GM21825 (cell line): ENCODE results near the gene P2RY6.

ENCODE experiments used
- ATAC-seq: cut with Tn5 transposase; IDR thresholded peaks from one replicate; pipeline ENCODE4 v1.9.1; 2021; ENCODE audit warnings: mild to moderate bottlenecking, moderate library complexity; ENCODE audit not compliant: unreplicated experiment

The P2RY6 gene

DNA sequence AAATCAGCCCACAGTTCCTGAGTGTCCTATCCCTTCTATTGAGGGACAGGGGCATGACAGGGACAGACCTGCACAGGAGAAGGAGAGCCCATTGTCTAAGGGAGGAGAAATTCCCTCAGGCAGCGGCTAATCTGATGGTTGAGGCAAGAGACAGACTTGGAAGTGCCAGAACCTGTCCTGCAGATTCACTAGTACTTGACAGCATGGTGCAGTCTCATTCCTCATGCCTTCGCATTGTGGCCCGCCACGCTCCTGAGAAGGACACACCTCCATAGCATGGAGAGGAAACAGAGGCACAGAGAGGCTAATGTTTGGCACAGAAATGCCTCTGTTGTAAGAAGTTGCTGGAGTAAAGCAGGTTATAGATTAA lies 3.2 kb downstream of the P2RY6 start:
- ATAC-seq, result no peak

GRCh38 chr11:73277467-73277866 lies 5.3 kb downstream of the P2RY6 start:
- no peak for ATAC-seq

- no peak for ATAC-seq
Observed at GRCh38 chr11:73280626-73281025, 8.5 kb downstream of the P2RY6 start.

DNA sequence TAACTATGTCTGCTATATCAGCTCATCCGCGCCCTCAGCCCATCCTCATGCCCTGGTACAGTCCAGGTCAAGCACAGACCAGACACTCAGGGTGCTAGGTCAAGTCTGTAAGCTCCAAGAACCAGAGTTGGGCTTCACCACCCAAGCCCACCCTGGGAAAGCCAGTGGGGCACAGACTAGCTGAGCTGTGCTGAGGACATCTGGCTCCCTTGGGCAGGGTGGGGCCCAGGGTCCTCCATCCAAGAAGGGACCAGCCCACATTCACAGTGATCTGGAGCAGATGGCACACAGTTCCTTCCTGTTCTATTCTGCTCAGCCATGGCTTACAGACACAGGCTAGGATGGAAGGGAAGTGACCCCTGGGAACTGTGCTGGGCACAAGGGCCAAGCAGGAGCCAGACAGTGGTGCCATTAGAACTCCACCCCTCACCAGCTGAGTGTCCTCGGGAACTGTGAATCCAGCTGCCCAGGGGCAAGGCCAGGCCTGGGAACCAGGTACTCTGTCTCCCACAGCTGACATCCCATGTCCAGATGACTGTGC lies 9.1 kb downstream of the P2RY6 start:
- no peak for ATAC-seq

DNA sequence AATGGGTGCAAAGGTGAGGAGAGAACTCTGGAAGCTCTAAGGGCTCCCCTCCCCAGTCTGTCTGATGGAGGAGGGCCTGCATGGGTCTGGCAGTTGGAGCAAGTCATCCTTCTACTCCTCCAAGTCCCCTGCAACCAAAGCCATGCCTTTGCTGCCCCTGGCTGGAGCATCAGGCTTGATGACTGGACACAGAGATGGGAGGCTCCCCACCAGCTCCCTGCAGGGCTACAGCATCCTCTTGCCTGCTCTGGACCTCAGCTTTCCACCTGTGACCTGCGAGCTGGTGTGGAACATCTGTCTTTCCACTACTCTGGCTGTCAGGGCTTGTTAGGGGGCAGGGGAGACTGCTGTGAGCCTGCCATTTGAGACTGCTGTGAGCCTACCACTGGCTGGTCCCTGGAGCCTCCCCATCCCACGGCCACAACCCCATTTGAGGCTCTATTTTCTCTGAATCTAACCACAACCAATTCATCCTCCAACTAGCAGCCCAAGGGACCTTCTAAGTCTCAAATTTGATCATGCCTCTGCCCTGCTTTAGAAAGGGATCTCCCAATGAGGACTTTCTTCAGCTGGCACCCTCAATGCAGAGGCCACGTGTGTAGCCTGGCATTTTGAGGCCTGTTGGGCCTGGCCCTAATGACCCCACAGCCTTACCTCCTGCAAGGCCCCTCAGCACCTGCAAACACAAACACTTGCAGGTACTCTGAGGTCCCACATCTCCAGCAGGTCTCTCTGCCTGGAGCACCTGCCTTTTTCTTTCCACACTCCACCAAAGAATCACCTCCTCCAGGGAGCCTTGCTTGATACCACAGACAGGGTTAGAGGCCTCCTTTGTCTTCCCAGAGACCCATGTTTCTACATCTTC lies 9.9 kb downstream of the P2RY6 start:
- ATAC-seq, result no peak

DNA sequence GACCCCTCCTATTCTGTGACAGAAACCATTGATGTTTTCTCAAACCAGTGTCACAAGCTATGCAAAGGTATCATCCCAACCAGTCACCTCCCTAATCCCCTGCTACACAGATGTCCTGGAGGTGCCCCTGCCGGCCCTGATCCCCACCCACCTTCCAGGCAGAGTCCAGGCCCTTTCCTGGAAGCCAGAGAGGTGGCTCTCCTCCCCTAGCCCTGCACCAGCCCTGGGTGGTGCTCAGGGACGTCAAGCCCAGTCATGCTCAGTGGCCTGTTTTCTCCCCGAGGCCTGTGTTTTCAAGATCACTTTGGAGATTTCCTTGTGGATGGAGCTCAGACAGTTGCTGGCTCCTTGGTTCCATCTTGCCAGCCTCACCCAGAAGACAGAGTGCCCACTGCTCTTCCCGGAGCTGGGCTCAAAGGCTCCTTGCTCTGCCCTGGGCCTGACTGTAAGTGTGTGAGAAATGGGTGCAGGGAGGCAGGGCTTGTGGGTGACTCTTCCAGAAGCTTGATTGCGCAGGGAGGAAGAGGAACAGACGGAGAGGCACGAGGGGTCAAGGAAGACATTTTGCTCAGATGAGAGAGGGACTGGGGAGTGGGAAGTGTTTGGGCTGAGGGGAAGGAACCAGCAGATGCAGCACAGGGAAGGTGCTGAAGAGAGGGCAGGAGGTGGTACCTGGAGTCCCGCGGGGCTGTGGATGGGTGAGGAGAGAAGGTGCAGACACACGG lies 11.3 kb downstream of the P2RY6 start:
- no peak for ATAC-seq

- ATAC-seq, result no peak
Observed at GRCh38 chr11:73284106-73284505, 12.0 kb downstream of the P2RY6 start.

GRCh38 chr11:73285721-73286120 lies 13.6 kb downstream of the P2RY6 start:
- no peak for ATAC-seq

GRCh38 chr11:73286240-73286810 lies 14.2 kb downstream of the P2RY6 start:
- no peak for ATAC-seq

GRCh38 chr11:73287400-73288101 lies 15.4 kb downstream of the P2RY6 start:
- no peak for ATAC-seq

- ATAC-seq, result peak; percentile 13
Observed at GRCh38 chr11:73288192-73288872, 16.2 kb downstream of the P2RY6 start.

GRCh38 chr11:73288873-73289707 lies 17.0 kb downstream of the P2RY6 start:
- ATAC-seq, result peak; percentile 70

DNA sequence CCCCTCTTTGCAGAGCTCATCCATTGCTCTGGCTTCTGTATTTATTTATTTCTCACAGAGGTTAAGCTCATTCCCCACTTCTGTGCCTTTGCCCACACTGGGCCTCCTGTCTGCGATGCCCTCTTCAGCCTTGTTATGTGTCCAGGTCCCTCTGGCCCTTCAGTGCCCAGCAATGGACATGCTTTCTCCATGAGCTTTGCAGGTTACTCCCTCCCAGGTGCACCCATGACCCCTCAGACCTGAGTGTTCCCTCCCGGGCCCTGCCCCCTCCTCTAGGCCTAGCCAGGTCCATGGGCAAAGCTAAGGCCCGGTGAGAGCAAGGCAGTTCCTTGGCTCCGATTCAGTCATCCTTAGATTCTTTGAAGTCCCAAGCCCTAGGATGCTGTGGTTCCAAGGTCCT lies 18.4 kb downstream of the P2RY6 start:
- ATAC-seq, result no peak

- ATAC-seq, result no peak
Observed at GRCh38 chr11:73291196-73291595, 19.1 kb downstream of the P2RY6 start.

DNA sequence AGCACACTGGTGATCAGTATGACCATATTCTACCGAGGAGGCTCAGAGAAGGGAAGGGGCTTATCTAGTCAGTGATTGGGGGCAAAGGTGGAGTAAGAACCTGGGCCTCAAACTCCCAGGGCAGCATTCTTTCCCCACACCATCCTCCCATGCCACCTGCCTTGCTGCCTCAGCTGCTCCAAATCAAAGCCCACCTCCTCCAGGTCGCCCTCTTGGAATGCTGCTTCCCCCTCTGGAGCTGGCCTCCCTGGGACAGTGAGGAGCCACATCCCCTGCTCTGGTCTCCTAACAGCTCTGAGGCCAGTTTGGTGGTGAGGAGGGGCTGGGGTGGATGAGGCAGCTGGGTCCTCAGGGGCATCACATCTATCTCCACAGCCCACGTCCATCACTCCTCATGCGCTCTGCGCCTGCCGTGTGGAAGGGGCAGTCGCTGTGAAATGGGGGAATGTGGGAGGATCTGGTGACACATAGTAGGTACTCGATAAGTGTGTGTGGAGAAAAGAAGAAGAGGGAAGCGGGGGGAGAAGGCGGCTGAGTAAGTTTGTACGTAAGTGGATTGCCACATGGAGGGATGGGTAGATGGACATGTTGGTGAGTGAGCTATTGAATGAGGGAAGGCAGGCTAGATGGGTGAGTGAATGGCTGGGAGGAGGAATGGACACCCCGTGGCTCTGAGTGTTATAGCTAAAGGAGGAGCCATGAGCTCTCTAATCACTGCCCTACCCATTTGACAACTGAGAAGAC lies 19.8 kb downstream of the P2RY6 start:
- no peak for ATAC-seq

GRCh38 chr11:73292525-73292894 lies 20.4 kb downstream of the P2RY6 start:
- no peak for ATAC-seq

DNA sequence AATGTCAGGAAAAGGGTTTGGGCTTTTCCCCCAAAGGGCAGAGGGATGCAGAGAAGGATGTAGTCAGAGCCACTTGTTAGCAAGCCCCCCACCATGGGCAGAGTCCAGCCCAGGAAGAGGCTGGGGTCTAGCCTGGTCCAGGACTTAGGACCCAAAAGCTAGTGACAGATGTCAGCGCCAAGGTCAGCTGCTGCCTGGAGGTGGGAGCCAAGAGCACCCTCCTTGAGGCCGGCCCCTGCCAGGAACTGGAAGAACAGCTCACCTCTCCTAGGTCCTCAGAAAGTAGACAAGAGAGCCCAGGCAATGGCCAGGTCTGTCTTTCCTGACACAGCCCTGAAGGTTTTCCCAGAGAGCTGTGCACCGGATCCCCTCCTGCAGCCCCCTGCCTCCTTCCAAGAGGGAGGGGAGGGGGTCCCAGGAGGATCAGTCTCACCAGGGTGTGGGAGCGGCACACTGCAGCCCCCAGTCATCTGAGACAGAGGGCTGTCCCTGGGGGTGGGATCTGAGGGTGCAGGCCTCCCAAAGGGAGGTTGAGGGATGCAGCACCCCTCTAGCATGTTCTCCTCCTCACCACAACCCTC lies 21.3 kb downstream of the P2RY6 start:
- no peak for ATAC-seq

- no peak for ATAC-seq
Observed at GRCh38 chr11:73294604-73295003, 22.5 kb downstream of the P2RY6 start.
